HG02571 (cell line): ENCODE results near the gene PLXNA2.

ENCODE experiments used
- ATAC-seq: cut with Tn5 transposase; IDR thresholded peaks from one replicate; pipeline ENCODE4 v1.9.1; 2021; ENCODE audit warnings: mild to moderate bottlenecking, moderate library complexity; ENCODE audit not compliant: unreplicated experiment

Gene PLXNA2

DNA sequence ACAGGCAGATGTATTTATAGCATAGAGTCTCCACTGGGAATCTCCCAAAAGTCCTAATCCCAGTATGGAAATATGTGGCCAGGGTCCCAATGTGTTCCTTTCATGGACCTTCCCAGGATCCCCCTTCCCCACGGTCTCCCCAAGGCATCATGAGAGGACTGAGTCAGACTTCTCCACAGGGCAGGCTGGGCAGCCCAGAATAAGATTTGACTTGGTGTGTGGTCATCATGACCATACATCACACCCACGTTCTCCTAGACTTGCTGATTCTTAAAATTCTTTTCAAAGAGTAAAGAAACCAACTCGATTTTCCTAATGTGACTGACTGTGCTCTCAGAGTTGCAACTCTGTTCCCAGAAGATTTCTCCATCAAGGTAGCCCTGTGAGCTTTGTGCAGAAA is 239.3 kb downstream of the PLXNA2 start:
- ATAC-seq, result no peak

- no peak for ATAC-seq
Observed at GRCh38 chr1:208003241-208003640, 240.9 kb downstream of the PLXNA2 start.

- no peak for ATAC-seq
Observed at GRCh38 chr1:208002672-208003071, 241.5 kb downstream of the PLXNA2 start.

GRCh38 chr1:208002078-208002477 is 242.1 kb downstream of the PLXNA2 start:
- no peak for ATAC-seq

DNA sequence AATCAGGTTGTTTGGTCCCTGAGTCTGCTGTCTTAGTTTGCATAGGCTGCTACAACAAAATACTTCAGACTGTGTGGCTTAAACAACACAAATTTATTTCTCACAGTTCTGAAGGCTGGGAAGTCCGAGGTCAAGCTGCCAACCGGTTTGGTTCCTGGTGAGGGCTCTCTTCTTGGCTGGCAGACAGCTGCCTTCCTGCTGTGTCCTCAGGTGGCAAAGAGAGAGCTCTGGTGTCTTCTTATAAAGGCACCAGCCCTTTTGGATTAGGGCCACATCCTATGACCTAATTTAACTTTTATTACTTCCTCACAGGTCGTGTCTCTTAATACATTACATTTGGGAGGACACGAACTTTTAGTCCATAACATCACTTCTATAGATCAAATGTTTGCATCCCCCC is 243.7 kb downstream of the PLXNA2 start:
- no peak for ATAC-seq

GRCh38 chr1:207999972-208000371 is 244.2 kb downstream of the PLXNA2 start:
- no peak for ATAC-seq

- no peak for ATAC-seq
Observed at GRCh38 chr1:207999274-207999915, 244.8 kb downstream of the PLXNA2 start.

DNA sequence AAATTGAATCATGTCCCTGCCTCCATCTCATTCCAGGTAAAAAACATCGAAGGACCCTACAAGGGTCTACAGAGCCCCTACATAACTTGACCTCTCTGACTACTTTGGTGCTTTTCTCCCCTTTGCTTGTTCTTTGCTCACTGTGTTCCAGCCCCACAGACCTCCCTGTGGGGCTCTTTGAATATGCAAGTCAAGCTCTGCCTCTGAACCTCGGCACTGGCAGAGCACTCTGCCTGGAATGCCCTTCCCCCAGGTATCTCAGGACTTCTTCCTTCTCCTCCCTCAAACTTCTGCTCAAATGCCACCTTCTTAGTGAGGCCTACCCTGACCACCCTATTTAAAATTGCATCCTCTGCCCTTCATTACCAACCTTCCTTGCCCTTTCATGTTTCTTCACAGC is 245.5 kb downstream of the PLXNA2 start:
- no peak for ATAC-seq

DNA sequence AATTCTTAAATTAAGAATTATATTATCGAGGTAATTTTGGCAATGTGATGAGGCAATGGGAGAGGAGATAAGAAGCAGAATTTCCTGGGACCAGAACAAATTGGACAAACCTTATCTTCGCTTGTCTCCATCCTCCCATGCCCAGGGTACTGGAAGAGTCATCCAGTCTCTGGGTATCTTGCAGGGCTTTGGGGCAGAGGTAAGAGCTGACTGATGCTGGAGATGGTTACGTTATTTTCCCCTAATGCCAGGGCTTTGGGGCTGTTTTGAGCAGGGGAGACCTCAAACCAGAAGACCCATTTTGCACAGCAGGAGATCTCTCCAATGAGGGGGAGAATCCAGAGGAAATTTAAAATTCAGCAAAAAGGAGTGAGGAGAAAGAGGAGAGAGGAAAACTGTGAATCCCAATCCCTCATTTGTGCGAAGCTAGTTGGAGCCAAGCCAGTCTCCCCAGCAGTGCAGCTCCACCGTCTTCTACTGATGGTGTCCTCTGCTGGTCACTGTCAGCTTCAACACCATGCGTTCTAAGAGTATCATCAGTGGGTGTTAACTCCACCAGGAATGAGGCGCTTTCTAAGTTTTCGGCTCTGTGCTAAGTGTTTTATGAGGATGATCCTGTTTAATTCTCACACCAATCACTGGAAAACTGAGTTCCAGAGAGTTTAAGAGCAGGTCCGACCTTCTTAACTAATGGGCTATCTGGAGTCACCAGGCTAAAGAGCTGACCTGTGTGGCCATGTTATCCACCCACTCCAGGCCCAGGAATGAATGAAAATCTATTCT is 246.5 kb downstream of the PLXNA2 start:
- no peak for ATAC-seq

- no peak for ATAC-seq
Observed at GRCh38 chr1:207996636-207997035, 247.5 kb downstream of the PLXNA2 start.

DNA sequence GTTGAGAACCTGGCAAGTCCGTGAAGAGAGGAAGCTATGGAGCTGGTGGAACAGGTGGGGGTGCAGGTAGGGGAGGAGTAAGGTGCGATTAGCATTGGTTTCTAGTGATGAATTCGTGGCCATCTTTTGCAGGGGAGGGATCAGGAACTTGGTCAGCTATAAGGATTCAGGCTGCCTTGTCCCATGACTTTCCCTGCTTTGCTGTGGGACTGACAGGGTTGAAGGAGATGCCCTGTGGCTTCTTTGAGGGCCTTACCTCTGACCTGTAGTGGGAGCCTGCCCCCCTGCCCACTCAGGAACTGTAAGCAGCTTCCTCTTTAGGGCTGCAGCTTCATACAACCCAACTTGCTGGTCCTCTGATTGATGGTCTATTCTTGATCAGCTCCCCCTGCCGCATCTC is 248.6 kb downstream of the PLXNA2 start:
- ATAC-seq, result no peak

DNA sequence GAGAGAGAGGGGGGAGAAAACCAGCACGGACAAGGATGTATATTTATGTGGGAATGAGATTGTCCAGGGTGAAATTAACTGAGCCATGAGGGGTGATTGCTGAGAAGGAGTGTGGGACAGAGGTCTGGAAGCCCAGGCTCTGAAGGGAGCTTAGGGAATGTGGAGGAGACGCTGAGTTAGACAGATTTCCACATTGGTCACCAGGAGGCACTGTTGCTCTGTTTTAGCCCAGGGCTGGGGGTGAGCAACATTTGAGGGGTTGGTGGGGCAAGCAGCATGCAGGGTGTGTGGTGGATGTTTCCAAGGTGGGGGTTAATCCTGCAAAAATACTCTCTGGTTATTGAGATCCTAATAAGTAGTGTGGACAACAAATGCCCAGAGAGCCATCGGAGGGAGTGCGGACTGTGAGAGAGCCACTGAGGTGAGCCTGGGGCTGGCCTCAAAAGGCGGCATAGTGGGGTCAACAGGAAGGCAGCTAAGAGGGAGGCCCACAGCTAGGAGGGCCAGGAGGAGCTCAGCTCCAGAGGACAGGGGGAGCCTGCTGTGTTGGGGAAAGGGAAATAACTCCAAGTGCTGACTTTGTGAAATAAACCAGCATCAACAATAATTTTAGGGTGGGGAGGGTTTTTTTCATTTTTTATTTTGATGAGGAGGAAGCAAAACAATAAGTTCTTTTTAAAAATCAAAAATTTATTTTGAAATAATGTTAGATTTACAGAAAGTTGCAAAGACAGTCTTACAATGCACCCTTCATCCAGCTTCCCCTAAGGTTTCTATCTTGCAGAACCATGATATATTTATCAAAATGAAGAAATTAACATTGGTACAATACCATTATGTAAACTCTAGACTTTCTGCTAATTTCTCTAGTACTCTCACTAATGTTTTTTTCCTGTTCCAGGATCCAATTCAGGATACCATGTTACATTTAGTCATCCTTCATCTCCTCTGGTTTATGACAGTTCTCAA is 250.4 kb downstream of the PLXNA2 start:
- ATAC-seq, result no peak

- ATAC-seq, result no peak
Observed at GRCh38 chr1:207992677-207993236, 251.4 kb downstream of the PLXNA2 start.

- ATAC-seq, result no peak
Observed at GRCh38 chr1:207991583-207992026, 252.6 kb downstream of the PLXNA2 start.

DNA sequence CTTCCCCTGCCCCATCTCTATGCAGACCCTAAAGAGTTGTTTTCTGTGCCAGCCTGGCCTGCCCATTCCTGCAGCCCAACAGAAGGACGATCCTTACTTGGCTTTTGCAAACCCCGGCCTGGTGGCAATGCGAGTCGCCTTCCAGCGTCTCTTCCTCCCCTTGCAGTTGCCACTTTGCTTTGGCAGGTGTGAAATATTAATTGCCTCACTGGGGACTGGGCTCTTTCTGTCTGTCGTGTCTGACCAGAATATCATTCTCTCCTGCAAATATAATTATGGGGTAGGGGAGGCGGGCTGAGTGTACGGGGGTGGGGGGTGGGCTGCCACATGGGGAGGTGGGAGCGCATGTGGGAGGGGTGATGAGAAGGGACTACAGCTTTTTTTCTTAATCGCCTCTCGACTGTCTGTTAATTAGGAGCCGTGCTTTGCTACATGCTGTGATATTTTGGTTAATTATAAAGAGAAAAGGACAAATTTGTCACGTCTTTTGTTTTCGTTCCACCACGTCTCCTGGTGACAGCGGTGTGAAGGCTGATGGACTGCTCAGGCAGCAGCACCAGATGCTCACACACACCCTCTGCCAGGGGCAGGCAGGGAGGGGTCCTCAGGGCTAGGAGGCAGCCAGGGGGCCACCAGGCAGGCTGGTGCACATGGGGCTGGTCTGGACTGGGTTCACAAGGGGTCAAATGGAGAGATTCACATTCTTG is 253.2 kb downstream of the PLXNA2 start:
- no peak for ATAC-seq

GRCh38 chr1:207990455-207990854 is 253.7 kb downstream of the PLXNA2 start:
- no peak for ATAC-seq

DNA sequence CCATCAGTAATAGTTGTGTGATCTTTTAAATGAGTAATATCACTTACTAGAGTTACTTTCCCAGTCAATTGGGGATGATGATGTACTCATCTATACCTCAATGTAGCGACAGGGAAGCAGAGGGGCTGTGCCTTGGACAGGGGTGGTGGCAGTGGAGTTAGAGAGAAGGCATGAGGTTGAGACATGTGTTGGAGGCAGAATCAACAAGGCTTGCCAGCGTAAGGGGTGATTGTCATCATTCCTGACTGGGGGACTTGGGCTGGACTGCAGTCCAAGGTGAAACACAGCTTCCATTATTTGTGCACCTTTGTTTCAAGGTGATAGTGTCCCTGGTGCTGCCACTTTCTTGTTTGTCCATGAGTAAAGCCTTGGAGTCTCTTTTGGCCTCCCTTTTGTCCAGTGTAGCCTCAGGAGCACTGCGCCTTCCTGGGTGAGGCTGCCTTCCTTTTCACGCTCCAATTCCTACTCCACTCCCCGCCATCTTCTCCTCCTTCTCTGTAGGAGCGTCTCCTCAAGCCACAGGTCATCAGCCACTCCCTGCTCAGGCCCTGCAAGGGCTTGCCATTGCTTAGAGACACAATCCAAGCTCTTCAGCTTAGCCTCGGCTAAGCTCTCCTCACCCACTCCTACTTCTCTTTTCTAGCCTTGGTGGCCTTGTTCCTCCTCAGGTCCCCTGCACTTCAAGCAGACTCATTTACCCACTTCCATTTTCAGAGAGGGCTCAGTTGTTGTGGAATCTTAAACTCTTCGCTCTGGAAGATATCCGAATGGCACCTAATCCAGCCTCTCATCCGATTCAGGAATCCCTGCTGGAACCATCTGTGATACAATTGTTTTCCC is 255.6 kb downstream of the PLXNA2 start:
- ATAC-seq, result no peak

- ATAC-seq, result no peak
Observed at GRCh38 chr1:207987164-207987563, 257.0 kb downstream of the PLXNA2 start.

DNA sequence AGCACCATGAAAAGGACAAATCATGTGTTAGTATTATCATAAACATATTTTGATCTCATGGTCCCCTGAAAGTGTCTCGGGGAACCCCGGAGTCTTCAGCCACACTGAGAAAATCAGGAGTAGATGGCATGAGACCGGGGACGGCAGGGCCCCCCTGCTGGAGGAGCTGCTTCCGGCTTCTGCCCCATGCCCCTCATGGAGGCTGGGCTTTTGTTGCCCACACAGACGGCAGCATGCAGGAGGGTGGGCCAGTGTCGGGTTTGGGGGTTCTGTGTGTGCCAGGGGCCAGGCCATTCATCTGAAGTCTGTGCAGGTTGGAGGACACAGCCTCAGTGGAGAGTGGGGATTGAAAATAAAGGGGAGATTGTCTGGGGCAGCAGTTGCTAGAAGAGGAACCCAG is 258.2 kb downstream of the PLXNA2 start:
- ATAC-seq, result no peak
